ENCODE results near the gene TPGS1.

DNA sequence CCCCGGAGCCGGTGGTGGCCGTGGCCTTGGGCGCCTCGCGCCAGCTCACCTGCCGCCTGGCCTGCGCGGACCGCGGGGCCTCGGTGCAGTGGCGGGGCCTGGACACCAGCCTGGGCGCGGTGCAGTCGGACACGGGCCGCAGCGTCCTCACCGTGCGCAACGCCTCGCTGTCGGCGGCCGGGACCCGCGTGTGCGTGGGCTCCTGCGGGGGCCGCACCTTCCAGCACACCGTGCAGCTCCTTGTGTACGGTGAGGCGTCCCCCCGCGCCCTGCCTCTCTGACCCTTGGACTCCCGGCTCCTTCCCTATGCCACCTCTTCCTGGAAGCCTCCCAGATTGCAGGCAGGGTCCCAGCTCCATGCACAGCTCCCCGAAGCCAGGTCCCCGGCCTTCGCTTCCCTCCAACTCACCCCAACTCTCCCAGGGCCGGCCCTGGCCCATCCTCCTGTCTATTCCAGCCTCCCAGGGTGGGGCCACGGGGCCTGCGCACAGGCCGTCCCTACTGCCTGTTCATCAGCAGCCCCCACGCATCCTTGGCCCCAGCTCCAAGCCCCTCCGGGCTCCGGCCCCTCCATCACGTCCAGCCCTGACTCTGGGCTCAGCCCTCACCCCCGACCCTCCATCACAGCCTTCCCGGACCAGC is 9.3 kb upstream of the TPGS1 start:
- no peak for TF ChIP-seq POLR2A (IDR thresholded peaks at IDR 0.05; ENCODE audit: low read depth, low read length)
- no peak for TF ChIP-seq POLR2AphosphoS5 (IDR thresholded peaks at IDR 0.05; ENCODE audit: low read depth, low read length)

Data from GM12892 (cell line).